DMS79 (cell line): ENCODE data around the gene RBM47.
"Not testable (repeated sequence)": the region's sequence is repeated elsewhere in the genome, so short reads cannot be mapped to it uniquely, and the experiment has no call there.

ENCODE experiments used
- DNase-seq: peaks from one replicate; lab custom pipeline; 2025; lab: John Stamatoyannopoulos, UW

Gene RBM47

DNA sequence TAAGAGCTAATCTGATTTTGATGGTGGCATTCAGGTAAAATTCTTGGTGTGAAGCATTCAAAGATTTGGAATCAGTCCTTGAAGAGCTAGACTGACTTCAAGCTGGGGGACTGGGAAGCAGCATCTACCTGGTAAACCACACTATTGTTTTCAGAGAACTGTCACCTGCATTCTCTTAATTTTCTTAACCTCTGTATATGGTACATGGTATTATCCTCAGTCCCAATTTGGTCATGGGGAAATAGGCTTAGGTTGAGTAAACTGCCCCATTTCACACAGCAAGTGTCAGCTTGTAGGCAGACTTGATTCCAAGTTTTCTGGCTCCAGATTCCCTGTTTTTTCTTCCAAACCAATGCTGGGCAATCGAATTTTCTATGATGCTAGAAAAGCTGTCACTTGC lies 190.1 kb downstream of the RBM47 start:
- no peak for DNase-seq

DNA sequence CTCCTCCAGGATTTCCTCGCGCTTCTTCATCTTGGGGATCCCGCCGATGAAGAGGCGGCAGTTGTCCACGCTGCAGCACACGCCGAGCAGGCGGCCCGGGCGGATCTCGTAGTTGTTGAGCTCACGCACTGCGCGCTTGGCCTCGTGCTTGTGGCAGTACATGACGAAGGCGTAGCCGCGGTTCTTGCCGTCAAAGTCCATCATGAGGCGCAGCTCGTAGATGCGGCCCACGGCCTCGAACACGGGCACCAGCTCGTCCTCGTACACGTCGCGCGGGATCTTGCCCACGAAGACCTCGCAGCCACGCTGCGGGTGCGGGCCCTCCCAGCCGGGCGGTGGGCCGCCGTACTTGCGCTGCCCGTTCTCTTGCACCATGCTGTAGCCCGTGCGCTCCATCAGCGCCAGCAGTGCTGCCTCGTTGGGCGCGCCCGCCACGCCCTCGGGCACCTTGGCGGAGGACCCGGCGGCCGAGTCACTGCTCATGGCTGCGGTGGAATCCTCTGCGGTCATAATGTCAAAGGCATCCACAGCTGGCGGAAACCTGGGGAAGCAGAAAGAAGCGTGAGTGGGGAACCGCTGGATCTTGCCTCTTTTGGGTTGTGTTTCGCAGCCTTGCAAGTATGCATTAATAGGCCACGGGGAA lies 191.2 kb downstream of the RBM47 start:
- no peak for DNase-seq

DNA sequence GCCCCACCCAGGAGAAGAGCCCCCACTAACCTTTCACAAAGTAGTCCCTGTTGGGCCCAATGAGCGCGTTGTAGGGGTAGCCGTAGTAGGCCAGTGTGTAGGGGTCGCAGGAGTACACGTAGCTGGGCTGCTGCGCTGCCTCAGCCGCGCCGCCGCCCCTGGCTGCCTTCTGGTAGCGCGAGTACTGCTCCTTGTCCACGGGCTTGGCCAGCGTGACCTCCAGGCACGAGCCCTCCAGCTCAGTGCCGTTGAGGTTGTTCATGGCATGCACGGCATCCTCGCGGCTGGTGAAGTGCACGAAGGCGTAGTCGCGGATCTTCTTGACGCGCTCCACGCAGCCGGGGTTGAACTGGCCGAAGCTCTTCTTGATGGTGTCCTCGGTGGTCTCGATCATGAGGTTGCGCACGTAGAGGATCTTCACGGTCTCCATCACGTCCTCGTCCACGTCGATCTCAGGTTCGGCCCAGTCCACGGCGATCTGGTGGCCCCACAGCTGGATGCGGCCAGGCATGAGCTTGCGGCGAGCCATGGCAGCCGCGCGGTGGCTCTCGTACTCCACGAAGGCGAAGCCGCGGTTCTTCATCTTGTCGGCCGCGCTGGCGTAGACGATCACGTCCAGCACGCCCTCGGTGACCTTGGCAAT lies 191.8 kb downstream of the RBM47 start:
- no peak for DNase-seq

DNA sequence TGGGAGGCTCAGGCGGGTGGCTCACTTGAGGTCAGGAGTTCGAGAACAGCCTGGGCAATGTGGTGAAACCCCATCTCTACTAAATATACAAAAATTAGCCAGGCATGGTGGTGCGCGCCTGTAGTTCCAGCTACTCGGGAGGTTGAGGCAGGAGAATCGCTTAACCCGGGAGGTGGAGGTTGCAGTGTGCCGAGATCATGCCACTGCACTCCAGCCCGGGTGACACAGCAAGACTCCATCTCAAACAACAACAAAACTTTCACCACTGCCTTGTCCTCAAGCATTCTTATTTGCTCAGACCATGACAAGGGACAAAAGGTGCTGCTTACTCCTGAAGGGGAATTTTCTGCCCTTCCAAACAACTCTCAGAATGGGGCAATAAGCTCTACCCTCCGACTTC lies 194.4 kb downstream of the RBM47 start:
- not testable (repeated sequence) for DNase-seq

DNA sequence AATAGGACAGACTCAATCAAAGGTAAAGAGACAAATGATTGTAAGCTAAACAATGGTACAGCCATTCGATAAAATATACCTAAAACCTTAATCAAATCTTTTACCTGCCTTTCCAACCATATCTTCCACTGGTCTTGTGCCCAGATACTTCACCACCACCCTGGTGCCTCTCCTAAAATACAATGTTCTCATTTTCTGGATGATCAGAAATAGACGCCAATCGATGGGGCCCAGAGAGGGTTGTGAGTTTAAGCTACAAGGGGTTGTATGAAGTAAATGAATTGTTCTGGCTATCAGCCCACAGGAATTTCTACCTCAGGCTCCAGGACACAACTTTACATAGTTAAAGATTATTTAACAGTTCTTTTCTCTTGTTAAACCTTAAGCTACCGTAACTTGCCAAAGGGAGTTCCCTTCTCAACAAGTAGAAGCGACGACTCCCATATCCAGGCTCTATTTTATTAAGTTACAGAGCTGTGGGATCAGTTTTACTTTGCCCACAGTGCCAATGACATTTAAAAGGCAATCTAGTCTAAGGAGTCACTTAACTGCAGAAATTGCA lies 195.5 kb downstream of the RBM47 start:
- DNase-seq: no peak

DNA sequence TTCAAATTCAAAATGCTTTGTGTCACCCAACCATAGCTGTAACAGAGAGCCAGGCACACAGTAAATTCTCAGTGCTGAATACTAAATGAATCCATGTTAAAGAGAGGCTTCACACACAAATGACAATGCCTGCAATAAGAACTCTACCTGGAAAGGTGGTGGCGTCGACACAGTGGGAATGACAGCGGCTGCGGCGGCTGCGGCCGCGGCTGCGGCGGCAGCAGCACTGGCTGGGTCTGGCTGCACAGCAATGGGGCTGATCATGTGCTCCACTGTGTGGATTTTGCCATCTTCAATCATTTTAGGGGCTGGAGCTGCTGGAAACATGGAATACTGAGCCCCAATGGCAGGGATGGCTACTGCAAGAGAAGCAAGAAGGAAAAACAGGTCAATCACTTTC lies 197.2 kb downstream of the RBM47 start:
- DNase-seq: no peak

DNA sequence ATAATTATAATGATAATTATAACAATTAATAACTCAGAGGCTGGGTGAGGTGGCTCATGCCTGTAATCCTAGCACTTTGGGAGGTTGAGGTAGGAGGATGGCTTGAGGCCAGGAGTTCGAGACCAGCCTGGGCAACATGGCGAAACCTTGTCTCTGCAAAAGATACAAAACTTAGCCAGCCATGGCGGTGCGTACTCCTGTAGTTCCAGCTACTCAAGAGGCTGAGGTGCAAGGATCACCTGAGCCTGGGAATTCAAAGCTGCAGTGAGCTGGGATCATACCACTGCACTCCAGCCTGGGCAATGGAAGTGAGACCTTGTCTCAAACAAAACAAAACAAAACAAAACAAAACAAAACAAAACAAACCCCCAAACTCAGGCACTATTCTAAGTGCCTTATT lies 201.8 kb downstream of the RBM47 start:
- not testable (repeated sequence) for DNase-seq

DNA sequence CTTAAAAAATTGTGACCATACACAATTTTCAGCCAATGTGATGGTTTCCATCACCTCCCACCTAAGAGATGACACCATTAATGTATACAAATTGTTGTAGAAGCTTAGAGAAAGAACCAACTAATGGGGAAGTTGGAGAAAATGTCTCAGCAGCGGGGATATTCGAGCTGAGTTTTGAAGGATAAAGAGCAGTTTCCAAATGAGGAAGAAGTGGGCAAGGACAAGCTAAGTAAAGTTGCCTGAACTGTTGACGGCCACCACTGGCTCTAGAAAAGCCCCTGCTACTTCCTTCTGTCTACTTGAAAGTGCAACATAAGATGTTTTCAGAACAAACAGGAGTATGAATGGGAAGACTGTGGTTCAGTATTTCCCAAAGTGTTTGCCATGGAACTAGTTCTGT lies 202.5 kb downstream of the RBM47 start:
- DNase-seq: no peak

DNA sequence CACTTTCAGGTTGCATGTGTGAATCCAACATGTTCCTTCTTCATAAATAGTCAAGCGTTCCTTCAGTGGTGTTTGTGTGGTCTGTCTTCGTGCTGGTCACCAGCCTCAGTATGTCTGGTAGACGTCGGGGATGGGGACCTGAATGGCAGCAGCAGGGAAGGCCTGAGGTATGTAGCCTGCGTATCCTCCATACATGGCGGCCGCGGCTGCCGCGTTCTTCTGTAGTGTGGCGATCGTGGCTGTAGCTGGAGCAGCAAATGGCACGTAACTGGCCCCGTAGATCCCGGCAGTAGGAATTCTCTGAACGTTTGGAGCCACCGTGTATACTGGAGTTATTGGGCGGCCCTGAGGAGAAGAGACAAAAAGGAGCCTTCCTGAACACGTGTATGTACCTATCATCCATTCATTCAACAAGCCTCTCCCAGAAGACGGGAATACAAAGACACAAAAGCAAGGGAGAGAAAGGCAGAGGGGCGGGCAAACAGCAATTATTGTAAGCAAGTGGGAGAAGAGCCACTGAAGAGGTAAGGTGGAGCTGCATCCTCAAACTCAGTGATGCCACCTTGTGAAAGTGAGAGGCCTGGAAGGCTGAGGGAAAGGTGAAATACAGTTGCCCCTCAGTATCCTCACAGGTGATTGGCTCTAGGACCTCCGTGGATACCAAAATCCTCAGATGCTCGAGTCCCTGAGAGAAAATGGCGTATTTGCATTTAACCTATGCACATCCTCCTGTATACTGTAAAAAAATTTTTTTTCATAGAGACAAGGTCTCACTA lies 203.7 kb downstream of the RBM47 start:
- no peak for DNase-seq

DNA sequence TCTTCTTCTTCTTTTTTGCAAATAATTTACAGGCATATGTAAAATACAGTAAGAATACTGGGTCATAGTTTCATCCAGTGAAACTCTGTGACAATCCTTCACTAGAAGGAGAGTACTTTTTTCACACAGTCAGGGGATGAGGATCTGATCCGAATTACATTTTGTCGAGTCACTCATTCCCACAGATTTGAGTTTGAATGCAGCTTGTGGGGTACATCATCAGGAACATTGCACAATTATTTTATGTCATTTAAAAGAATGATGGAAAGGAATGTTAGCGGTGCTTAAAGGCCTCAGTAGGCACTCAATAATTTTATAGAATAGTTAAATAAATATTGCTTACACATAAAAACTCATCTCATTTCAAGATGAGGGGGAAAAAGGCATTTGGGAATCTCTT lies 205.9 kb downstream of the RBM47 start:
- no peak for DNase-seq

DNA sequence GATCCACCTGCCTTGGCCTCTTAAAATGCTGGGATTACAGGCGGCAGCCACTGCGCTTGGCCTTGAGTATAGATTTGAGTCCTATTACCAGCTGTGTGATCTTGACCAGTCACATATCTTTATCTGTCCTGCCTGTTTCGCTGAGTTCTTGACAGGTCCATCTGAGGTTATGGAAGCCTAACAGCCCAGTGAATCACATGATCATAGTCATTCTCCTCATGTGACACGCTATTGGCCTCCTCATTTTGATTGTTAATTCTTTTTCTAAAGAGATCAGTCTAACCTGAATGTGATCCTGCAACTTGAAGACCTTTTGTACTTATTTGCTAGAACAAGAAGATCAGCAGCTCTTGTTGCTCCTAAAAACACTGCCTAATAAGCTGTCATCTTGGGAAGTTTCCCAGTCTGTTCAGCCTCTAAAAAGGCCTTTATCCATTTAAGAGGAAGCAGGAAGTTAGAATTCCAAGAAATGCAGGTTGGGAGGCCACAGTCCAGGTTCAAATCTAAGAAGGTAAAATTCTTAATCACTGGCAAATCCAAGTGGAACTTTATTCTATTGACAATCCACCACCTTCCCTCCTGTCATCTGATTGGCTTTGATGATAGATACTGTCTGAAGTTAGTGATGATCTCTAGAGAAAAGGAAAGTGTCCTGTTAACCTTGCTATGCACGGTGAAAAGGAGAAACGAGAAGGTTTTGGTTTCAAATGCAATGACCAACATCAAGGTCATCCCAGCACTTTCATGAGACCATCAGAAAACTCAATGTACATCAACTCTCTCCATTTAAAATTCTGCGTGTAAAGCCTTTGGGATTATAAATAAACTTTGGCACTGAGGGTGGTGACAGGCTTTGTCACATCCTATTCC lies 207.6 kb downstream of the RBM47 start:
- DNase-seq: no peak

DNA sequence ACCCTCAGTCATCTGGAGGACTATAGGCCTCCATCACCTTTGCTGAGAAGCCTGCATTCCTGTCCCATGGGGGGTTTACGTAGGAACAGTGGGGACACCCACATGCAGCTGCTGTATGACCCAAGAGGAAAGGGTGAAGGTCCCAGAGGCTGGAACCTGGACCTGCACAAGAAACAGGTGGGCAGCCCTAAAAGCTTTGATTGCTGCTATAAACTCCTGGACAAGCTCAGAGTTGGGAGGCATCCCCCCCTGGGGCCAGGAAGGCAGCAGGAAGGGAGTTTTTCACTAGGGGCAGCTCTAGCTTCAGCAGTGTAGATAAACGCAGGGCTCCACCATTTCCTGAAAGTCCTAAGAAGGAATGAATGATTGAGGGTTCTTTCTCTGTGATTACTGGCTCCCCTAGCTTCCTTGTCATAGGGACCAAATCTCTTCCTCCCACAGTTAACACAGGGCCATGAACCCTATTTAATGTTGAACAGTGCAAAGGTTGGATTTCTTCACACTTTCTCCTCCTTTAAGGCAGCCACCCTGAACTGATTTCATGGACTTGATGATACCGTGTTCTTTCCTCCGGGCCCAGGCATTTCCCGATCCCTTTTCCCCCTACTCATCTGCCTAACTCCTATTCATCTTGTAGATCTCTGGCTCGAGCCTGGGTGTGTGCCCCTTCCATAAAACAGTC lies 210.3 kb downstream of the RBM47 start:
- no peak for DNase-seq

DNA sequence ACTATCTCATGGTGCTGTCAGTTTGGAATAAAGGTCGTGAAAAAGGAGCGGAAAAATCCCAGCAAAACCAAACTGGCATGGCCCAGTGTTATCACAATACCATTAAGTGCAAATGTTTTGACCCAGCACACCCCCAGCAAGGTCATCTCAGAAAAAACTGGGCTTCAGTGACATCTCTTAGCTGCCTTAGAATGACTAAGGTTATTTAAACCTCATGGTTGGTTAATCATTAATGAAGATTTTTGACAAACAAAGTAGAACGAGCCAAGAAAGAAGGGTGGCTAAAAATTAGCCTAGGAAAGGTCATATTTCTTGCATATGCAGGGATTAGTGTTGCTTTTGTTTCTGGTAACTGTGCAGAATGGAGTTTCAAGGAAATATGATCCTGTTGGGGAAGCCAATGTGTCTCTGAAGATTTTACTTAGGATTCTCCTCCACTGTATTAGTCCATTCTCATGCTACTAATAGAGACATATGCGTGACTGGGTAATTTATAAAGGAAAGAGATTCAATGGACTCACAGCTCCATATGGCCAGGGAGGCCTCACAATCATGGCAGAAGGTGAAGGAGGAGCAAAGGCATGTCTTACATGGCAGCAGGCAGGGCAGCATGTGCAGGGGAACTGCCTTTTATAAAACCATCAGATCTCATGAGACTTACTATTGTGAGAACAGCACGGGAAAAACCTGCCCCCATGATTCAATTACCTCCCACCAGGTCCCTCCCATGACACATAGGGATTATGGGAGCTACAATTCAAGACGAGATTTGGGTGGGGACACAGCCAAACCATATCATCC lies 211.0 kb downstream of the RBM47 start:
- no peak for DNase-seq

DNA sequence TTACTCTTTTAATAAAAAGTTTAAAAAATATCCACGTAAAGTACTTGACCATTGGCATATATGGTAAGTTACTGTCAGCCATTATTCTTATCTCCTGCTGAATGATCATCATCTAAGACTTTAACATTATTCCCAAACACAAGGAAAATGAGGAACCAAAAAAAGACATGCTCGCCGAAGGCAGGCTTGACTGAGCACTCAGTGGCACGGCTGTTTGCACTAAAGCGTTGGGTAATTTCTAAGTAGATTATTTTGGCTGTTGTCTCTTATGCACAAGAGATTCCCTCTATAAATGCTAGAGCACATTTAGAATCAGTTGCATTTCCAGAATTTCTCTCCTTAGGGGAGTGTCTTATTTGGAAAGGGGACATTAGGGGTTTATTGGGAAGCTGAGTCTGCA lies 211.7 kb downstream of the RBM47 start:
- DNase-seq: no peak

DNA sequence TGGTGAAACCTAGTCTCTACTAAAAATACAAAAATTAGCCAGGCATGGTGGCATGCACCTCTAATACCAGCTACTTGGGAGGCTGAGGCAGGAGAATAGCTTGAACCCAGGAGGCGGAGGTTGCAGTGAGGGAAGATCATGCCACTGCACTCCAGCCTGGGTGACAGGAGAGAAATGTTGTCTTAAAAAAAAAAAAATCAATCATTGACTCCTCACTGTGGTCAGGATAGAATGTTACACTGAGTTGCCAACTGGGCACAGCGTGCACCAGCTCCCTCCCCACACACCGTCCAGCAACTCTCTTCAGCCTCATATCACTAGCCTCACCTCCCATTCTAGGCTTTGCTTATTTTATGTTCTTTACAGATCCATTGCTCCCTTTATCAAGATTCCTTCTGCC lies 215.0 kb downstream of the RBM47 start:
- no peak for DNase-seq

DNA sequence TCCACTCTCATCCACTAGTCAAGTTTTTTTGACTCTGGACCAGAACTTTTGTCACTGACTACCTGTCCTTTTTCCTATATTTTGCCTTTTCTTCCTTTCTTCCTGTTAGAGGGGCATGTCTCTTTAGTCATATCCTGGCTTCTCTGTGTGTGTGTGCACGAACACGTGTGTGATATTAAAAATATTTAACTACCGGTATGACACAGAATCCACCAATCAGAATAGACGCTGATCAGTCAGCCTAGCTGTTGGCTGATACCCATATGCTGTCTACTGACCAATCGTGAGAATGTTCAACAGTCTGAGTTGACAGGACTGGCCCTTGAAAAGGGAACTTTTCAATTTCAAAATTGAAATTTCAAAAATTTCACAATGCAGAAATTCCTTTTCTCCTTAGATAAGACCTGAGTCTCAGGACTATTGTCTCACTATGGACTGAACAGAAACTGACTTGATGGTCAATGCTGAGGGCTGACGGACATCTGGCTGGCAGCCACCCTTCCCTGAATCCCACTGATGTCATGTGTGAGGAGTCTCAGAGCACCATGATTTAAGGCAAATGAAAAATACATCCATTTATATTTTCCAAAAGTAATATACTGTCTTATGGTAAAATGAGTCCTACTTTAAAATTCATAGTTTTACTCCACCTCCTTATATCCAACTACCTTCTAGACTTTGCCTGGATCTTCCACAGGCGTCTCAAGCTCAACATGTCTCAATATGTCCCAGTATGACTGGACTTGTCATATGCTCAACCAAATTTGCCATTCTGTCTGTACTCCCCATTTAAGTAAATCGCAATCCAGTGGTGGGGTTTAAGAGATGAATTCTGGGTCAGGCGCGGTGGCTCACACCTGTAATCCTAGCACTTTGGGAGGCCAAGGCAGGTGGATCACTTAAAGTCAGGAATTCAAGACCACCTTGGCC lies 216.5 kb downstream of the RBM47 start:
- DNase-seq: no peak

DNA sequence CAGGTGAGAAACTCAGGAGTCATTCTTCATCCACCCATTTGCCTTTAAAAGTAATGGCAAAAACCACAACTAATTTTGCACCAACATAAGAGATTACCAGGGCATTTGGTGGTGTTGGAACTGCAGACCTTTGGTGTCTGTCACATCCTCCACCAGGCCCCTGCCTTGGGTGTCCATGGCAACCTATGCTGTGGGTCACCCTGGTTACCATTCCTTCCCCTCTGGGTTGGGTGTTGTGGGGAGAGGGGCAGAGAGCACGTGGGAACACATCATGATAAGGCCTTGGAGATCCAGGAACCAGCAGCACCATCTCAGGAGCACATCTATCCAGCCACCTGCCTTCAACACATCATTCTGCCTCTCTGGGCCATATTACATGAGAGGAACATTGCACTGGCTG lies 217.3 kb downstream of the RBM47 start:
- no peak for DNase-seq

DNA sequence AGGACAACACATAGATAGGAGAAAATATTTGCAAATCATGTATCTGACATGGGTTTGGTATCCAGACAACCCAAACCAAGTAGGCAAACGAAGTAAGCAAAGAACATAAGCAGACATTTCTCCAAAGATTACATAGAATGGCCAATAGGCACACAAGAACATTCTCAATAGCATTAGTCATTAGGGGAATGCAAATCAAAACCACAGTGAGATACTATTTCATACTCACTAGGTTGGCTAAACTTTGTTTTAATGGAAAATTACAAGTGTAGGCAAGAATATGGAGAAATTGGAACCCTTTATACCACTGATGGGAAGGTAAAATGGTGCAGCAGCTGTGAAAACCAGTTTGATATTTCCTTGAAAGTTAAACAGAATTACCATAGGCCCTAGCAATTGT lies 219.8 kb downstream of the RBM47 start:
- DNase-seq: no peak

DNA sequence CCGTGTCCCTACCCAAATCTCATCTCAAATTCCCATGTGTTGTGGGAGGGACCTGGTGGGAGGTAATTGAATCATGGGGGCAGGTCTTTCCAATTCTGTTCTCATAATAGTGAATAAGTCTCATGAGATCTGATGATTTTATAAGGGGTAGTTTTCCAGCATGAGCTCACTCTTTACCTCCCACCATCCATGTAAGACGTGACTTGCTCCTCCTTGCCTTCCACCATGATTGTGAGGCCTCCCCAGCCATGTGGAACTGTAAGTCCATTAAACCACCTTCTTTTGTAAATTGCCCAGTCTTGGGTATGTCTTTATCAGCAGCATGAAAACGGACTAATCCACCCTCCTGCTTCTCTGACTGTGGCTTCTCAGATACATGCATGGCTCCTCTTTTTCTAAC lies 222.2 kb downstream of the RBM47 start:
- DNase-seq: not testable (repeated sequence)

DNA sequence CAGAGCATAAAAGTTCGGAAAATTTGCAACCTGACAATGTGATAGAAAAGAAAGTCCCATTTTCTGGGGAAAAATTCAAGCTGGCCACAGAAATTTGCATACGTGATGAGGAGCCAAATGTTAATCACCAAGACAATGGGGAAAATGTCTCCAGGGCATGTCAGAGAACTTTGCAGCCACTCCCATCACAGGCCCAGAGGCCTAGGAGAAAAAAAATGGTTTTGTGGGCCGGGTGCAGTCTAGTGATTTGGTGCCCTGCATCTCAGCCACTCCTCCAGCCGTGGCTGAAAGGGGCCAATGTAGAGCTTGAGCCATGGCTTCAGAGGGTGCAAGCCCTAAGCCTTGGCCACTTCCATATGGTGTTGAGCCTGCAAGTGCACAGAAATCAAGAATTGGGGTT lies 223.3 kb downstream of the RBM47 start:
- DNase-seq: no peak
